Lower lobe of right lung (tissue), 2 donors: ENCODE results near the gene LIPN. TPM values are rescaled to one million over a fixed set of nuclear protein-coding genes. Genes with fewer than 3 reads are reported as not detected.

Experiments used
- ATAC-seq, 2 donors: fragments of 200-7000 bp; cut with Tn5 transposase; one replicate each; pipeline ENCODE4 v1.9.1; 2020 to 2022; ENCODE audit warnings: mild to moderate bottlenecking in 2 of 2, moderate library complexity in 2 of 2
- DNase-seq: peaks from one replicate; pipeline ENCODE4 v3.0.0-alpha.2; 2020
- H3K27ac ChIP-seq: fragments of 200-600 bp; one replicate; pipeline ENCODE4 v1.8.0; 2022
- H3K27me3 ChIP-seq: fragments of 200-600 bp; one replicate; pipeline ENCODE4 v1.8.0; 2022; ENCODE audit warnings: low read depth
- H3K36me3 ChIP-seq: fragments of 200-600 bp; one replicate; pipeline ENCODE4 v1.8.0; 2022; ENCODE audit warnings: mild to moderate bottlenecking
- H3K4me1 ChIP-seq: fragments of 200-600 bp; one replicate; pipeline ENCODE4 v1.8.0; 2022
- H3K4me3 ChIP-seq: fragments of 200-600 bp; one replicate; pipeline ENCODE4 v1.8.0; 2022; ENCODE audit warnings: mild to moderate bottlenecking
- H3K9me3 ChIP-seq: fragments of 200-600 bp; one replicate; pipeline ENCODE4 v1.8.0; 2022
- CTCF ChIP-seq: fragments of 200-600 bp; IDR thresholded peaks from one replicate; pipeline ENCODE4 v1.8.0; 2022; ENCODE audit warnings: antibody characterized with exemption, mild to moderate bottlenecking
- intact Hi-C: fragments of 100-400 bp; cut with DNase I; formaldehyde crosslinking; loops from one replicate; pipeline ENCODE4 v1.11.0; 2022
- total RNA-seq: library from RNA; stranded (reverse); fragmentation: NEBNext Ultra II Directional; extraction: Animal tissue kit (Norgen Biotek cat#: 25700); gene quantifications from one replicate; pipeline ENCODE4 v1.2.1, GENCODE V29; 2021
- donor health status: DM: no; HTN: yes; CAD: no; lungs with severe emphysema.

LIPN gene
- total RNA-seq, 1 donor from 2014 or later, result 1.6 TPM

- Histone ChIP-seq H3K36me3 (no peaks in the 10 kb centered on the region), H3K27me3 (no peaks in the 10 kb centered on the region), H3K27ac (no peak overlapping the region), H3K9me3 (no peaks in the 10 kb centered on the region), H3K4me3 (no peak overlapping the region), H3K4me1 (no peaks in the 10 kb centered on the region)
- TF ChIP-seq CTCF, result no peak
- DNase-seq (no peak), ATAC-seq (no peak)
- intact Hi-C loops, result no loop called here
Observed at GRCh38 chr10:88827671-88828070, 67.9 kb downstream of the LIPN start.

- H3K27ac ChIP-seq, result no peak overlapping the region
- no peak overlapping the region for H3K4me3 ChIP-seq
- no peaks in the 10 kb centered on the region for H3K4me1 ChIP-seq
- H3K36me3 ChIP-seq, result no peaks in the 10 kb centered on the region
- ATAC-seq (no peak), DNase-seq (no peak)
- no peak for TF ChIP-seq CTCF
- H3K9me3 ChIP-seq, result no peaks in the 10 kb centered on the region
- intact Hi-C loops, result no loop called here
- no peaks in the 10 kb centered on the region for H3K27me3 ChIP-seq
Observed at GRCh38 chr10:88828310-88828709, 68.5 kb downstream of the LIPN start.

Other genes starting within 250 kb of the LIPN start
- 9.6 TPM for gene RNLS, start 176.7 kb upstream of the LIPN start, total RNA-seq
- 0.09 TPM for gene LIPJ, start 173.3 kb upstream of the LIPN start, total RNA-seq
- gene LIPF, start 95.6 kb upstream of the LIPN start, total RNA-seq, result not detected
- gene LIPK, start 53.8 kb upstream of the LIPN start, total RNA-seq, result not detected
- not detected for gene LIPM, start 42.7 kb downstream of the LIPN start, total RNA-seq
- 0.71 TPM for gene ANKRD22, start 91.8 kb downstream of the LIPN start, total RNA-seq
- 7.1 TPM for gene STAMBPL1, start 120.2 kb downstream of the LIPN start, total RNA-seq
- gene ACTA2, start 192.8 kb downstream of the LIPN start, total RNA-seq, result 204 TPM
- 35.7 TPM for gene FAS, start 230.8 kb downstream of the LIPN start, total RNA-seq